ACHN (cell line): Measurements from ENCODE around the gene PMVK.
"Not testable (repeated sequence)": the region's sequence is repeated elsewhere in the genome, so short reads cannot be mapped to it uniquely, and the experiment has no call there.

ENCODE experiments used
- DNase-seq: peaks from one replicate; pipeline ENCODE4 v3.0.0-alpha.2; 2015
- in situ Hi-C: cut with HindIII; loops from 2 replicates; pipeline ENCODE4 v1.10.0; 2017; ENCODE audit warnings: low sequenced_read_pairs, low pct_ligation_motif_present, low pct_unique_long_range_greater_than_20kb

Gene PMVK

GRCh38 chr1:154937085-154937987 is 817 bp upstream of the PMVK start:
- in situ Hi-C loops = no loop called here
- DNase-seq = peak; percentile 94

GRCh38 chr1:154935749-154936554 is 567 bp downstream of the PMVK start:
- DNase-seq = no peak
- in situ Hi-C loops = no loop called here

GRCh38 chr1:154934358-154934948 is 2.1 kb downstream of the PMVK start:
- in situ Hi-C loops = no loop called here
- DNase-seq = no peak

- in situ Hi-C loops = no loop called here
- DNase-seq = no peak
These were observed 4.5 kb downstream of the PMVK start for GRCh38 chr1:154931940-154932487.

GRCh38 chr1:154926201-154926600 is 10.3 kb downstream of the PMVK start:
- no peak for DNase-seq
- in situ Hi-C loops = no loop called here

- in situ Hi-C loops = no loop called here
These were observed 11.0 kb downstream of the PMVK start for GRCh38 chr1:154925335-154926170.

GRCh38 chr1:154923695-154924094 is 12.8 kb downstream of the PMVK start:
- in situ Hi-C loops = no loop called here

More at GRCh38 chr1:154925335-154926170, 11.0 kb downstream of the PMVK start:
- no peak for DNase-seq

GRCh38 chr1:154913273-154913672 is 23.2 kb downstream of the PMVK start:
- in situ Hi-C loops = no loop called here
- no peak for DNase-seq

More at GRCh38 chr1:154923695-154924094, 12.8 kb downstream of the PMVK start:
- DNase-seq = no peak

- in situ Hi-C loops = no loop called here
- DNase-seq = no peak
These were observed 23.8 kb downstream of the PMVK start for GRCh38 chr1:154912755-154913154.

- no peak for DNase-seq
- in situ Hi-C loops = no loop called here
These were observed 24.6 kb downstream of the PMVK start for GRCh38 chr1:154911691-154912550.

GRCh38 chr1:154910851-154911250 is 25.7 kb downstream of the PMVK start:
- in situ Hi-C loops = no loop called here
- DNase-seq = no peak

GRCh38 chr1:154908937-154909336 is 27.6 kb downstream of the PMVK start:
- DNase-seq = no peak
- in situ Hi-C loops = no loop called here

GRCh38 chr1:154908129-154908528 is 28.4 kb downstream of the PMVK start:
- DNase-seq, in situ Hi-C loops: not testable (repeated sequence)

- DNase-seq = peak; percentile 4
- in situ Hi-C loops = no loop called here
These were observed 29.9 kb downstream of the PMVK start for GRCh38 chr1:154906621-154907081.

GRCh38 chr1:154902938-154903566 is 33.5 kb downstream of the PMVK start:
- no peak for DNase-seq
- in situ Hi-C loops = no loop called here

- in situ Hi-C loops = no loop called here
- DNase-seq = no peak
These were observed 34.9 kb downstream of the PMVK start for GRCh38 chr1:154901591-154901990.

GRCh38 chr1:154899041-154899440 is 37.5 kb downstream of the PMVK start:
- no peak for DNase-seq
- in situ Hi-C loops = no loop called here
